Amniotic epithelial cell (primary cell): ENCODE results near the gene IPCEF1.

Experiments used
- DNase-seq: peaks from one replicate; pipeline ENCODE4 v3.0.0-alpha.2; 2010; ENCODE audit warnings: low read depth

IPCEF1 gene

GRCh38 chr6:154246723-154247118 is 109.9 kb downstream of the IPCEF1 start:
- DNase-seq: no peak

- no peak for DNase-seq
These were observed 111.1 kb downstream of the IPCEF1 start for GRCh38 chr6:154245506-154245905.

- no peak for DNase-seq
These were observed 112.5 kb downstream of the IPCEF1 start for GRCh38 chr6:154243793-154244750.

- no peak for DNase-seq
These were observed 113.8 kb downstream of the IPCEF1 start for GRCh38 chr6:154242617-154243357.

GRCh38 chr6:154241581-154241980 is 115.0 kb downstream of the IPCEF1 start:
- no peak for DNase-seq

GRCh38 chr6:154241061-154241460 is 115.5 kb downstream of the IPCEF1 start:
- peak; percentile 7 for DNase-seq

- no peak for DNase-seq
These were observed 117.2 kb downstream of the IPCEF1 start for GRCh38 chr6:154239392-154239791.

GRCh38 chr6:154238831-154239230 is 117.8 kb downstream of the IPCEF1 start:
- no peak for DNase-seq

- DNase-seq: no peak
These were observed 119.8 kb downstream of the IPCEF1 start for GRCh38 chr6:154236646-154237301.

- DNase-seq: no peak
These were observed 122.4 kb downstream of the IPCEF1 start for GRCh38 chr6:154234019-154234772.

GRCh38 chr6:154233383-154233782 is 123.2 kb downstream of the IPCEF1 start:
- no peak for DNase-seq

- peak; percentile 11 for DNase-seq
These were observed 124.3 kb downstream of the IPCEF1 start for GRCh38 chr6:154232013-154232910.

- no peak for DNase-seq
These were observed 125.5 kb downstream of the IPCEF1 start for GRCh38 chr6:154230910-154231595.

- no peak for DNase-seq
These were observed 126.2 kb downstream of the IPCEF1 start for GRCh38 chr6:154230393-154230792.

- DNase-seq: no peak
These were observed 126.8 kb downstream of the IPCEF1 start for GRCh38 chr6:154229786-154230185.

GRCh38 chr6:154228521-154228905 is 128.1 kb downstream of the IPCEF1 start:
- no peak for DNase-seq

GRCh38 chr6:154227862-154228520 is 128.6 kb downstream of the IPCEF1 start:
- DNase-seq: no peak

GRCh38 chr6:154226461-154226860 is 130.1 kb downstream of the IPCEF1 start:
- no peak for DNase-seq

GRCh38 chr6:154223296-154223695 is 133.3 kb downstream of the IPCEF1 start:
- DNase-seq: no peak

- no peak for DNase-seq
These were observed 133.9 kb downstream of the IPCEF1 start for GRCh38 chr6:154222716-154223115.
